ENCODE measurements around the gene CCT5. TPM values are rescaled to one million over a fixed set of nuclear protein-coding genes. Genes with fewer than 3 reads are reported as not detected.

Gene CCT5
- total RNA-seq, 1 donor from 2014 or later = 66.1 TPM

GRCh38 chr5:10315201-10315600 is 65.1 kb downstream of the CCT5 start:
- no peak overlapping the region for H3K27ac ChIP-seq
- intact Hi-C loops (cut with DNase I) = no loop called here
- TF ChIP-seq CTCF (IDR thresholded peaks at IDR 0.05) = no peak
- no peaks in the 10 kb centered on the region for H3K4me1 ChIP-seq
- H3K36me3 ChIP-seq = no peaks in the 10 kb centered on the region
- DNase-seq (ENCODE audit: low spot score in 2 of 2) = no peak
- no peak overlapping the region for H3K4me3 ChIP-seq
- no peaks in the 10 kb centered on the region for H3K9me3 ChIP-seq
- H3K27me3 ChIP-seq = no peaks in the 10 kb centered on the region

Other genes with a start within 250 kb of the CCT5 start
- gene ATPSCKMT, start 392 bp upstream of the CCT5 start, total RNA-seq = 0.64 TPM
- 0.75 TPM for gene CMBL, start 57.6 kb downstream of the CCT5 start, total RNA-seq
- 47.0 TPM for gene MARCHF6, start 103.4 kb downstream of the CCT5 start, total RNA-seq
- gene ROPN1L, start 191.6 kb downstream of the CCT5 start, total RNA-seq = not detected

Measured in ascending aorta (tissue), 2 donors.